Measurements from ENCODE around the gene ATP11B. TPM values are rescaled to one million over a fixed set of nuclear protein-coding genes. Genes with fewer than 3 reads are reported as not detected.

ATP11B gene
- total RNA-seq, 2 experiments from 2014 or later: 139 to 143 TPM

DNA sequence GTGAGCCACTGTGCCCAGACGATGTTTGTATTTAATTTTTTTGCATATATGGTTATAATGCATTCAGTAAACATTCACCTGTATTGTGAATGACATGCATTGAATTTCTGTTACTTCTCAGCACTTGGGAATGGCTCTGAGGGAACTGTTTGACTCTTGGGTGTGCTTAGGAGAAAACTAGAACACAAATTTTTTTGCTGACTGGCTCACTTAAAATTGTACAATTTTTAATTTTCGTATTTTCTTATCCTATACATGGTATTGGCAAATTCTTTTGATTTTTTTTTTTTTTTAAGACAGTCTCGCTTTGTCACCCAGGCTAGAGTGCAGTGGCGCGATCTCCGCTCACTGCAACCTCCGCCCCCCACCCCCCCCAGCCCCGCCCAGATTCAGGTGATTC lies 7.2 kb downstream of the ATP11B start:
- no peak overlapping the region for H3K27ac Mint-ChIP-seq
- CTCF ChIA-PET: no interaction called here
- POLR2A ChIA-PET: no interaction called here
- Histone ChIP-seq H3K27me3 (ENCODE audit: control insufficient read depth in 1 of 2, insufficient read depth in 2 of 2, low read length in 2 of 2) (no peaks in the 10 kb centered on the region), H3K9me3 (ENCODE audit: control insufficient read depth in 1 of 2, insufficient read depth in 1 of 2, low read length in 2 of 2) (no peaks in the 10 kb centered on the region), H3K4me1 (ENCODE audit: insufficient read depth, low read length) (peaks cover 11% of the 10 kb centered on the region), H3K36me3 (ENCODE audit: insufficient read depth, low read length) (no peaks in the 10 kb centered on the region), H3K4me3 (ENCODE audit: low read length) (no peak overlapping the region), H3K27ac (ENCODE audit: low read depth in 1 of 2, low read length in 2 of 2) (no peak overlapping the region)
- intact Hi-C loops (cut with DNase I, micrococcal nuclease): no loop called here
- H3K27me3 Mint-ChIP-seq: no peaks in the 10 kb centered on the region
- no peak overlapping the region for H3K4me3 Mint-ChIP-seq
- H3K4me1 Mint-ChIP-seq (ENCODE audit: low read depth): peaks cover 74% of the 10 kb centered on the region
- DNase-seq: no peak
- H3K9me3 Mint-ChIP-seq: no peaks in the 10 kb centered on the region
- no peak for ATAC-seq (ENCODE audit: poor library complexity)
- TF ChIP-seq CTCF (IDR thresholded peaks at IDR 0.05): no peak
- H3K36me3 Mint-ChIP-seq (ENCODE audit: low read depth): peaks cover 9% of the 10 kb centered on the region

- DNase-seq (peak in 2 of 14 experiments; percentile 27 to 31), ATAC-seq (ENCODE audit: poor library complexity) (no peak)
- ChIA-PET POLR2A (no interaction called here), CTCF (no interaction called here)
- Histone ChIP-seq H3K4me3 (ENCODE audit: low read length) (no peak overlapping the region), H3K27me3 (ENCODE audit: control insufficient read depth in 1 of 2, insufficient read depth in 2 of 2, low read length in 2 of 2) (no peaks in the 10 kb centered on the region), H3K9me3 (ENCODE audit: control insufficient read depth in 1 of 2, insufficient read depth in 1 of 2, low read length in 2 of 2) (no peaks in the 10 kb centered on the region), H3K27ac (ENCODE audit: low read depth in 1 of 2, low read length in 2 of 2) (no peak overlapping the region), H3K4me1 (ENCODE audit: insufficient read depth, low read length) (peaks cover 8% of the 10 kb centered on the region), H3K36me3 (ENCODE audit: insufficient read depth, low read length) (no peaks in the 10 kb centered on the region)
- Mint-ChIP-seq H3K4me3 (peak overlapping the region; percentile 2), H3K27me3 (no peaks in the 10 kb centered on the region), H3K4me1 (ENCODE audit: low read depth) (peaks cover 72% of the 10 kb centered on the region), H3K36me3 (ENCODE audit: low read depth) (peaks cover 6% of the 10 kb centered on the region), H3K27ac (no peak overlapping the region), H3K9me3 (no peaks in the 10 kb centered on the region)
- intact Hi-C loops (cut with DNase I, micrococcal nuclease): no loop called here
- TF ChIP-seq CTCF (IDR thresholded peaks at IDR 0.05): no peak
These were observed 9.4 kb downstream of the ATP11B start for GRCh38 chr3:182802413-182803390.

GRCh38 chr3:182803596-182803995 lies 10.3 kb downstream of the ATP11B start:
- Histone ChIP-seq H3K36me3 (ENCODE audit: insufficient read depth, low read length) (no peaks in the 10 kb centered on the region), H3K4me3 (ENCODE audit: low read length) (no peak overlapping the region), H3K27me3 (ENCODE audit: control insufficient read depth in 1 of 2, insufficient read depth in 2 of 2, low read length in 2 of 2) (no peaks in the 10 kb centered on the region), H3K9me3 (ENCODE audit: control insufficient read depth in 1 of 2, insufficient read depth in 1 of 2, low read length in 2 of 2) (no peaks in the 10 kb centered on the region), H3K27ac (ENCODE audit: low read depth in 1 of 2, low read length in 2 of 2) (no peak overlapping the region), H3K4me1 (ENCODE audit: insufficient read depth, low read length) (peaks cover 4% of the 10 kb centered on the region)
- CTCF ChIA-PET: interaction anchor here (1.2 kb wide), 1 partner anchor 8 kb away, joined by 3 read pairs; no protein-coding TSS in a partner anchor
- no peak overlapping the region for H3K27ac Mint-ChIP-seq
- ATAC-seq (ENCODE audit: poor library complexity): no peak
- DNase-seq: no peak
- H3K36me3 Mint-ChIP-seq (ENCODE audit: low read depth): peaks cover 4% of the 10 kb centered on the region
- no peaks in the 10 kb centered on the region for H3K9me3 Mint-ChIP-seq
- peaks cover 73% of the 10 kb centered on the region for H3K4me1 Mint-ChIP-seq (ENCODE audit: low read depth)
- intact Hi-C loops (cut with DNase I, micrococcal nuclease): no loop called here
- H3K27me3 Mint-ChIP-seq: no peaks in the 10 kb centered on the region
- no peak overlapping the region for H3K4me3 Mint-ChIP-seq
- no peak for TF ChIP-seq CTCF (IDR thresholded peaks at IDR 0.05)
- POLR2A ChIA-PET: interaction anchor here (1.0 kb wide), 1 partner anchor 9 kb away, joined by 7 read pairs; no protein-coding TSS in a partner anchor
